Trophoblast cell (in vitro differentiated cells and primary cell): ENCODE data around the gene PUS3.
"Not testable (repeated sequence)": the region's sequence is repeated elsewhere in the genome, so short reads cannot be mapped to it uniquely, and the experiment has no call there.

ENCODE experiments used
- DNase-seq, 2 donors: peaks; one replicate each; pipeline ENCODE4 v3.0.0-alpha.2; 2016
- H2AFZ ChIP-seq: 2 replicates; pipeline ENCODE4 v1.6.1; 2013; ENCODE audit warnings: low read length, moderate library complexity, mild to moderate bottlenecking; ENCODE audit not compliant: insufficient read depth, poor library complexity
- H2AK5ac ChIP-seq: 2 replicates; pipeline ENCODE4 v1.6.1; 2013; ENCODE audit warnings: mild to moderate bottlenecking, low read length
- H2BK120ac ChIP-seq: 2 replicates; pipeline ENCODE4 v1.6.1; 2013; ENCODE audit warnings: low read length, mild to moderate bottlenecking, moderate library complexity; ENCODE audit not compliant: insufficient read depth, poor library complexity
- H2BK12ac ChIP-seq: 2 replicates; pipeline ENCODE4 v1.6.1; 2013; ENCODE audit warnings: mild to moderate bottlenecking, low read length, moderate library complexity
- H2BK5ac ChIP-seq: 2 replicates; pipeline ENCODE4 v1.6.1; 2013; ENCODE audit warnings: low read length, low read depth, moderate library complexity, mild to moderate bottlenecking; ENCODE audit not compliant: poor library complexity
- H3K14ac ChIP-seq: 2 replicates; pipeline ENCODE4 v1.6.1; 2013; ENCODE audit warnings: mild to moderate bottlenecking, low read length
- H3K18ac ChIP-seq: 2 replicates; pipeline ENCODE4 v1.6.1; 2013; ENCODE audit warnings: mild to moderate bottlenecking, low read length
- H3K23ac ChIP-seq: 2 replicates; pipeline ENCODE4 v1.6.1; 2013; ENCODE audit warnings: low read length
- H3K27ac ChIP-seq: 2 replicates; pipeline ENCODE4 v1.5.1; 2013; ENCODE audit warnings: low read depth, mild to moderate bottlenecking, inconsistent platforms, low read length, moderate library complexity
- H3K27me3 ChIP-seq: 2 replicates; pipeline ENCODE4 v1.6.1; 2013; ENCODE audit warnings: inconsistent platforms, mild to moderate bottlenecking, low read length, moderate library complexity; ENCODE audit not compliant: insufficient read depth
- H3K36me3 ChIP-seq, 2 experiments: 1 replicate in 1 of 2; 2 replicates in 1 of 2; pipeline ENCODE4 v1.6.1; 2013; ENCODE audit warnings: low read length in 2 of 2, mild to moderate bottlenecking in 2 of 2, moderate library complexity in 1 of 2; ENCODE audit not compliant: insufficient read depth in 2 of 2, control insufficient read depth in 1 of 2
- H3K4ac ChIP-seq: 2 replicates; pipeline ENCODE4 v1.6.1; 2013; ENCODE audit warnings: low read depth, mild to moderate bottlenecking, low read length, moderate library complexity
- H3K4me1 ChIP-seq, 2 experiments: 1 replicate in 1 of 2; 2 replicates in 1 of 2; pipeline ENCODE4 v1.6.1; 2013; ENCODE audit warnings: low read length in 2 of 2, mild to moderate bottlenecking in 2 of 2, moderate library complexity in 1 of 2; ENCODE audit not compliant: insufficient read depth in 2 of 2, control insufficient read depth in 1 of 2
- H3K4me2 ChIP-seq: 2 replicates; pipeline ENCODE4 v1.6.1; 2013; ENCODE audit warnings: inconsistent platforms, mild to moderate bottlenecking, low read length, moderate library complexity
- H3K4me3 ChIP-seq: 2 replicates; pipeline ENCODE4 v1.5.1; 2013; ENCODE audit warnings: mild to moderate bottlenecking, low read depth, low read length, inconsistent platforms
- H3K79me1 ChIP-seq: one replicate; pipeline ENCODE4 v1.6.1; 2013; ENCODE audit warnings: low read length
- H3K79me2 ChIP-seq: 2 replicates; pipeline ENCODE4 v1.6.1; 2013; ENCODE audit warnings: low read length, mild to moderate bottlenecking; ENCODE audit not compliant: control insufficient read depth, insufficient read depth, poor library complexity
- H3K9ac ChIP-seq: 2 replicates; pipeline ENCODE4 v1.6.1; 2013; ENCODE audit warnings: mild to moderate bottlenecking, low read length
- H3K9me3 ChIP-seq: 2 replicates; pipeline ENCODE4 v1.6.1; 2013; ENCODE audit warnings: low read depth, mild to moderate bottlenecking, control low read depth, inconsistent platforms, low read length; ENCODE audit not compliant: insufficient read depth
- H4K12ac ChIP-seq: 2 replicates; pipeline ENCODE4 v1.6.1; 2013; ENCODE audit warnings: low read depth, mild to moderate bottlenecking, low read length, moderate library complexity
- H4K8ac ChIP-seq: 2 replicates; pipeline ENCODE4 v1.6.1; 2013; ENCODE audit warnings: low read depth, mild to moderate bottlenecking, low read length, moderate library complexity
- H4K91ac ChIP-seq: one replicate; pipeline ENCODE4 v1.6.1; 2013; ENCODE audit warnings: low read depth, mild to moderate bottlenecking, low read length, moderate library complexity
- WGBS: extraction: QIAGEN DNeasy Blood & Tissue Kit; methylation state at CpG from one replicate; pipeline ENCODE4 v1.1.7; 2013; ENCODE audit warnings: missing lambda C conversion rate; ENCODE audit not compliant: insufficient read length, insufficient coverage; ENCODE audit errors: extremely low coverage; 5-methylcytosine and 5-hydroxymethylcytosine counted together

Gene PUS3

DNA sequence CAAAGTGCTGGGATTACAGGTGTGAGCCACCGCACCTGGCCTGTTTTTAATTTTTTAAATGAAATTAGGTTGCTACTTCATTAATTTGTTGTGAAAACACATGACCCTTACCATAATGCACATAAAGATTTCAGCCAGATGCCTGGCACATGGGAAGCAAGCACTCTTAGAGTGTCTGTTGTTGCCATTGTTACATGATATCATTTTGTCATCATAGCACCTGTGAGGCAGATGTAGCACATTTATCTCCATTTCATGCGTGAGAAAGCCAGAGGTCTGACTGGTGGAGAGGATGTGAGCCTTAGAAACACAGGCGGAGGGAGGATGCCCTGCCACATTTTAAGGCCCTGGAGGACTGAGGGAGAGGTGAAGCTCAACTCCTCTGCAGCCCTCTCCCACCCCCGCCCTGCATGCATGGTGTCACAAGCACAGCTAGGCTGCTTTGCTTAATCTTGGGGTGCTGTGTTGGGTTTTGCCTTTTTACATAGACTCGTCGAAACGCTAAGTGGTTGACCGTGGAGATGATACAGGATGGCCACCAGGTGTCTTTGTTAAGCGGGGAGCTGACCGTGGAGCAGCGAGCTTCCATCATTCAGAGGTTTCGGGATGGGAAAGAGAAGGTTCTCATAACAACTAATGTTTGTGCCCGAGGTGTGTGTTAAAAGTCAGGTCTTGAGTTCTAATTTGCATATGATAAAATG is 15.3 kb upstream of the PUS3 start:
- no peak overlapping the region for H2AFZ ChIP-seq

DNA sequence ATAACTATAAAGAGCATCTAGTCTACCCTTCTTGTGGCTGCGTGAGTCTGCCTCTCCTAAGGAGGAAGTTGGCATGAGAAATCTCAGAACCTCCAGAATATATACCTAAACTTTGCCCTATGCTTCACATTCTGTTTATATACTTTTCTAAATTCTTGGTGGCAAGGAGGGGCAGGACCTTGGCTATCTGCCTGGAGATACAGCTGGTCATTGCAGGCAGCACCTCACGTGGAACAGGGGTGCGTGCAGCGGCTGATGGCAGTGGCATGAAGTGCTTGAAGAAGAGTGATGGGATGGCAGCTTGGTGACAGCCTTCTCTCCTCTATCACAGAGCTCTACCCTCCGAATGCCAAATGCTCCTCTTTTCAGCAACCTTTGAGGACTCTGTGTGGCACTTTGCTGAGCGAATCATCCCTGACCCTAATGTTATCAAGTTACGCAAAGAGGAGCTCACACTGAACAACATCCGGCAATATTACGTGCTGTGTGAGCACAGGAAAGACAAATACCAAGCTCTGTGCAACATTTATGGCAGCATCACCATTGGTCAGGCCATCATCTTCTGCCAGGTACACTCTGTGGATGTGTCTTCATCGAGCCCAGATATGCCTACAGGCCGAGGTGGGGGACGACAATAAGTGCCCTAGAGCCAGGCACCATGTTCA is 13.8 kb upstream of the PUS3 start:
- no peaks in the 10 kb centered on the region for H3K4me1 ChIP-seq
- H3K27me3 ChIP-seq = no peaks in the 10 kb centered on the region
- H2BK12ac ChIP-seq = no peak overlapping the region
- no peak overlapping the region for H3K27ac ChIP-seq
- H3K9me3 ChIP-seq = no peaks in the 10 kb centered on the region
- no peak overlapping the region for H3K23ac ChIP-seq
- WGBS = no CpG with 5 or more reads among the region's 12 CpGs
- H4K91ac ChIP-seq = no peak overlapping the region
- H3K18ac ChIP-seq = no peak overlapping the region
- no peak overlapping the region for H2BK5ac ChIP-seq
- no peak overlapping the region for H2AK5ac ChIP-seq
- H3K79me2 ChIP-seq = no peaks in the 10 kb centered on the region
- H3K4me2 ChIP-seq = no peak overlapping the region
- H4K8ac ChIP-seq = no peak overlapping the region
- no peaks in the 10 kb centered on the region for H3K36me3 ChIP-seq
- no peak overlapping the region for H2AFZ ChIP-seq
- no peak for DNase-seq
- H4K12ac ChIP-seq = no peak overlapping the region
- no peak overlapping the region for H3K9ac ChIP-seq
- H3K4me3 ChIP-seq = no peak overlapping the region
- H3K79me1 ChIP-seq = no peaks in the 10 kb centered on the region
- H3K14ac ChIP-seq = no peak overlapping the region
- H3K4ac ChIP-seq = no peak overlapping the region
- no peak overlapping the region for H2BK120ac ChIP-seq

More for the DNA sequence above, 15.3 kb upstream of the PUS3 start:
- H3K4ac ChIP-seq = no peak overlapping the region
- no CpG with 5 or more reads among the region's 13 CpGs for WGBS
- no peaks in the 10 kb centered on the region for H3K79me2 ChIP-seq
- H2AK5ac ChIP-seq = no peak overlapping the region
- H3K36me3 ChIP-seq = no peaks in the 10 kb centered on the region
- H3K18ac ChIP-seq = no peak overlapping the region
- H3K27ac ChIP-seq = no peak overlapping the region
- no peak overlapping the region for H4K8ac ChIP-seq
- H3K27me3 ChIP-seq = no peaks in the 10 kb centered on the region
- no peak overlapping the region for H3K23ac ChIP-seq
- H3K4me3 ChIP-seq = no peak overlapping the region
- DNase-seq = no peak
- no peak overlapping the region for H4K91ac ChIP-seq
- H2BK120ac ChIP-seq = no peak overlapping the region
- H3K79me1 ChIP-seq = no peaks in the 10 kb centered on the region
- no peak overlapping the region for H3K9ac ChIP-seq
- no peak overlapping the region for H2BK5ac ChIP-seq
- H3K9me3 ChIP-seq = no peaks in the 10 kb centered on the region
- no peaks in the 10 kb centered on the region for H3K4me1 ChIP-seq
- H3K14ac ChIP-seq = no peak overlapping the region
- no peak overlapping the region for H4K12ac ChIP-seq
- no peak overlapping the region for H2BK12ac ChIP-seq
- no peak overlapping the region for H3K4me2 ChIP-seq

DNA sequence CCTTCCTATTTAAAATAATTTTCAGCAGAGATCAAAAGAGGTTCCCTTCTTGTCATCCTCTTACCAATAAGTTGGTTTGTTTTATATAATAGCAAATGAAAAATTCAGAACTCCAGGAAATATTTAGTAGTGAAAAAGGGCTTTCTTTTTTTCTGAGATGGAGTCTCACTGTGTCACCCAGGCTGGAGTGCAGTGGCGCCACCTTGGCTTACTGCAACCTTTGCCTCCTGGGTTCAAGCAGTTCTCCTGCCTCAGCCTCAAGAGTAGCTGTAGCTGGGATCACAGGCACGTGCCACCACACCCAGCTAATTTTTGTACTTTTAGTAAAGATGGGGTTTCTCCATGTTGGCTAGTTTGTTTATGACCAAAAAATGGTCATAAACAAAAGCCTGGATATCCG is 11.6 kb upstream of the PUS3 start:
- not testable (repeated sequence) for H3K27ac ChIP-seq, H3K9ac ChIP-seq, H3K18ac ChIP-seq, H2AFZ ChIP-seq, H2BK5ac ChIP-seq, H3K4ac ChIP-seq, H2BK120ac ChIP-seq, H2AK5ac ChIP-seq, H3K79me1 ChIP-seq, H3K36me3 ChIP-seq, DNase-seq, H3K4me2 ChIP-seq, H3K14ac ChIP-seq, H4K91ac ChIP-seq, H3K4me3 ChIP-seq, H3K79me2 ChIP-seq, H3K27me3 ChIP-seq, H3K9me3 ChIP-seq, H3K4me1 ChIP-seq, H4K12ac ChIP-seq, H2BK12ac ChIP-seq, H3K23ac ChIP-seq, H4K8ac ChIP-seq
- no CpG with 5 or more reads among the region's 3 CpGs for WGBS

DNA sequence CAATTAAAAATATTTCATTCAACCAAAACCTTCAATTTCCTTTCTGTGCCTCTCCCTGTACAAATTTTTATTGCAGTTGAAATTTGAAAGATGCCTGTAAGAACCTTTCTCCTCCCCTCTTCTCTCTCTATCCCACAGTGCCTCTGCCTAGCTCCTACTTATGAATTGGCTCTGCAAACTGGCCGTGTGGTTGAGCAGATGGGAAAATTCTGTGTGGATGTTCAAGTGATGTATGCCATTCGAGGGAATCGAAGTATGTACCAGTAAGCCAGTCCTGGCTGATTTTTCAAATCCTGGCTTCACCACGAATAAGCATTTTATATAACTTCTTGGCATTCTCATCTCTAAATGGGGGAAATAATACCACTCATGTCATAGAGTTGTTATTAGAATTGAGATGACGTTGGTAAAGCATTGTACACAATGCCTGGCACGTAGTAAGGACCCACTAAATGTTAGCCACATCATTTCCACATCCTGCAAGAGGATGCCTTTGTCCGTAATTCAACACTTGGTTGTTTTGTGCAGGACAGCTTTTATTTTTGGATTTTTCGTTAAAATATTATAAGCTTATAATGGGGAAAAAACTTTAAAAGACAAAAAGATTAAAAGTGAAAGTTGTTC is 7.3 kb upstream of the PUS3 start:
- Histone ChIP-seq H3K79me1 (no peaks in the 10 kb centered on the region), H2BK120ac (no peak overlapping the region), H4K91ac (no peak overlapping the region), H3K18ac (no peak overlapping the region), H3K4me1 (no peaks in the 10 kb centered on the region), H3K36me3 (no peaks in the 10 kb centered on the region), H2AK5ac (no peak overlapping the region), H4K12ac (no peak overlapping the region), H3K4me2 (no peak overlapping the region), H3K23ac (no peak overlapping the region), H3K9me3 (no peaks in the 10 kb centered on the region), H3K4ac (no peak overlapping the region), H3K4me3 (no peak overlapping the region), H4K8ac (no peak overlapping the region), H2BK12ac (no peak overlapping the region), H3K14ac (no peak overlapping the region), H2AFZ (no peak overlapping the region), H2BK5ac (no peak overlapping the region), H3K79me2 (no peaks in the 10 kb centered on the region), H3K27me3 (no peaks in the 10 kb centered on the region), H3K9ac (no peak overlapping the region), H3K27ac (no peak overlapping the region)
- no peak for DNase-seq
- WGBS = no CpG with 5 or more reads among the region's 8 CpGs
